ENCODE measurements around the gene MED27.

DNA sequence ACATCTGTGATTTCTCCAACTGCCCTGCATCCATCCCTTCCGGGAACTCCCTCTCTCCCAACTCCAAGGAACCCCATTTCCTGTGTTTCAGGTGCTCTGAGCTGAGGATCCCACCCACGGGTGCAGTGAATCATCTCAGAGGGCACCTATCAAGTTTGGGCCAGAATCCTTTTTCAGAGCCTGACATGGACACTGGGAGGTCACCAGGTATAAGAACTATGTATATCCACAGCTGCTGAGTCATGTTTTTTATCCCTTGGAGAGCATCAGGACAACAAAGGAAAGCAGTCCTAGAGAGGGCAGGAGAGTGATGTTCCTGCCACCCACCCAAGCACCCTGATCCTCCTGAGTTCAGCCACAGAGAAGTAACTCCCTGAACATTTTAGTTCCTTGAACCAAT is 3.8 kb downstream of the MED27 start:
- no peak for TF ChIP-seq CTCF (IDR thresholded peaks at IDR 0.05; ENCODE audit: poor library complexity)
- TF ChIP-seq EZH2 (IDR thresholded peaks at IDR 0.05; ENCODE audit: borderline replicate concordance) = no peak
- no peak for TF ChIP-seq EZH2phosphoT487 (IDR thresholded peaks at IDR 0.05; ENCODE audit: low read depth, severe bottlenecking, unreplicated experiment)

Measured in hepatocyte (in vitro differentiated cells).